Keratinocyte (primary cell): ENCODE data around the gene ARHGDIG. TPM values are rescaled to one million over a fixed set of nuclear protein-coding genes. Genes with fewer than 3 reads are reported as not detected.

Experiments
- DNase-seq: peaks from one replicate; pipeline ENCODE4 v3.0.0-alpha.2; 2011; ENCODE audit warnings: low read depth, missing footprints, low spot score
- FAIRE-seq: peaks from 2 replicates; lab custom pipeline; 2011; peaks lifted over from hg19 to GRCh38; lab: Jason Lieb, UNC
- H2AFZ ChIP-seq: 2 replicates; pipeline ENCODE4 v1.6.0; 2012; ENCODE audit warnings: low read length, control low read depth, inconsistent platforms; ENCODE audit not compliant: control insufficient read depth
- H3K27ac ChIP-seq: 2 replicates; pipeline ENCODE4 v1.5.1; 2011; ENCODE audit warnings: low read length; ENCODE audit not compliant: control insufficient read depth, insufficient read depth
- H3K27me3 ChIP-seq: 3 replicates; pipeline ENCODE4 v1.6.0; 2011; ENCODE audit warnings: low read length; ENCODE audit not compliant: control insufficient read depth, insufficient read depth; ENCODE audit errors: extremely low read depth
- H3K36me3 ChIP-seq, 2 experiments: 2 replicates in 1 of 2; 3 replicates in 1 of 2; pipeline ENCODE4 v1.5.1; 2011; ENCODE audit warnings: low read length in 2 of 2, mild to moderate bottlenecking in 1 of 2; ENCODE audit not compliant: control insufficient read depth in 2 of 2, insufficient read depth in 2 of 2; ENCODE audit errors: extremely low read depth in 1 of 2
- H3K4me1 ChIP-seq: 3 replicates; pipeline ENCODE4 v1.5.1; 2011; ENCODE audit warnings: low read length; ENCODE audit not compliant: control insufficient read depth, insufficient read depth; ENCODE audit errors: extremely low read depth
- H3K4me2 ChIP-seq: 3 replicates; pipeline ENCODE4 v1.6.0; 2011; ENCODE audit warnings: low read depth, low read length; ENCODE audit not compliant: control insufficient read depth, insufficient read depth; ENCODE audit errors: extremely low read depth
- H3K4me3 ChIP-seq, 3 experiments: fragments of 200-600 bp in 1 of 3; sonication (generic) in 1 of 3; 2 replicates in 2 of 3; 3 replicates in 1 of 3; pipeline ENCODE4 v1.5.1; 2011 to 2016; ENCODE audit warnings: low read length in 3 of 3, mild to moderate bottlenecking in 3 of 3, control low read depth in 2 of 3, inconsistent platforms in 1 of 3, low read depth in 1 of 3, mixed read lengths in 1 of 3, mixed run types in 1 of 3, moderate library complexity in 1 of 3; ENCODE audit not compliant: control insufficient read depth in 2 of 3, insufficient read depth in 2 of 3; ENCODE audit errors: extremely low read depth in 1 of 3
- H3K79me2 ChIP-seq: 2 replicates; pipeline ENCODE4 v1.6.0; 2012; ENCODE audit warnings: low read length; ENCODE audit not compliant: control insufficient read depth, insufficient read depth
- H3K9ac ChIP-seq: 3 replicates; pipeline ENCODE4 v1.6.0; 2011; ENCODE audit warnings: low read length; ENCODE audit not compliant: control insufficient read depth, insufficient read depth; ENCODE audit errors: extremely low read depth
- H3K9me1 ChIP-seq: 3 replicates; pipeline ENCODE4 v1.6.0; 2011; ENCODE audit warnings: low read length; ENCODE audit not compliant: control insufficient read depth, insufficient read depth; ENCODE audit errors: extremely low read depth
- H3K9me3 ChIP-seq: 2 replicates; pipeline ENCODE4 v1.5.1; 2012; ENCODE audit warnings: low read depth, low read length; ENCODE audit not compliant: control insufficient read depth
- H4K20me1 ChIP-seq: 3 replicates; pipeline ENCODE4 v1.6.0; 2011; ENCODE audit warnings: low read length; ENCODE audit not compliant: control insufficient read depth, insufficient read depth; ENCODE audit errors: extremely low read depth
- CTCF ChIP-seq, 3 experiments: IDR thresholded peaks in 1 of 3; conservative IDR thresholded peaks in 1 of 3; optimal IDR thresholded peaks in 1 of 3; 2 replicates in 2 of 3; 3 replicates in 1 of 3; pipeline versions ENCODE3 to v1.5.1; 2011; ENCODE audit warnings: low read length in 3 of 3, mild to moderate bottlenecking in 3 of 3, moderate library complexity in 2 of 3, control low read depth in 1 of 3, inconsistent platforms in 1 of 3; ENCODE audit not compliant: insufficient read depth in 2 of 3; ENCODE audit errors: extremely low read depth in 1 of 3
- EZH2 ChIP-seq: IDR thresholded peaks from one replicate; pipeline ENCODE4 v1.6.1; 2012; ENCODE audit warnings: inconsistent platforms, mild to moderate bottlenecking, low read length, moderate library complexity
- dilution Hi-C: fragments of 300-500 bp; cut with MboI; formaldehyde crosslinking; loops from one replicate; pipeline ENCODE4 v1.7.0; 2020; ENCODE audit warnings: low sequenced_read_pairs; ENCODE audit not compliant: extremely low pct_ligation_motif_present
- polyA plus RNA-seq, 5 experiments: library from polyadenylated mRNA; depleted of rRNA in 3 of 5; stranded (reverse) in 3 of 5; stranded (forward) in 1 of 5; unstranded in 1 of 5; fragments of >200 nt; gene quantifications; 1 replicate in 1 of 5; 2 replicates in 3 of 5; 3 replicates in 1 of 5; pipeline versions ENCODE4 v1.2.1 to v1.2.3, GENCODE V29; 2011 to 2012; ENCODE audit warnings: missing spikeins in 2 of 5, low read depth in 1 of 5, low replicate concordance in 1 of 5

Gene ARHGDIG
- polyA plus RNA-seq, 1 donor (not counting 4 experiments of a cell fraction or from before 2014, with no cell fraction given): 0.17 TPM

DNA sequence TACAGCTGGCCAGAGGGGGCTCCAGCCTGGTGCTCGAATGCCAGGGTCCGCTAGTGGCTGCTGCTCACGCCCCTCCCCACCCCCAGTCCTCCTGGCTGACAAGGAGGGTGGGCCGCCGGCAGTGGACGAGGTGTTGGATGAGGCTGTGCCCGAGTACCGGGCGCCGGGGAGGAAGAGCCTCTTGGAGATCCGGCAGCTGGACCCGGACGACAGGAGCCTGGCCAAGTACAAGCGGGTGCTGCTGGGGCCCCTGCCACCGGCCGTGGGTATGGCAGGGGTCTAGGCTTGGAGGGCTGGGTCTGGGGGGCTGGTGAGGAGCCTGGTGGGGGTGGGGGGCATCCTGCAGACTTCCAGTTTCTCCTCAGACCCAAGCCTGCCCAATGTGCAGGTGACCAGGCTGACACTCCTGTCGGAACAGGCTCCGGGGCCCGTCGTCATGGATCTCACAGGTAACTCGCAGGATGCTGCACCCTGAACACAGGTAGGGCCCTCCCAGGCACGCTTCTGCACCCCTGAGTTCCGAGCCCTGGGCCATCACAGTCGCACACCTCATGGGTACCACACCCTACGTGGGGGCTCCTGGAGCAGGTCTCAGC is 1.4 kb downstream of the ARHGDIG start:
- Histone ChIP-seq H3K9me3 (no peaks in the 10 kb centered on the region), H2AFZ (no peak overlapping the region), H3K4me3 (no peak overlapping the region), H3K9me1 (no peaks in the 10 kb centered on the region), H3K36me3 (no peaks in the 10 kb centered on the region), H4K20me1 (no peaks in the 10 kb centered on the region), H3K9ac (no peak overlapping the region), H3K79me2 (no peaks in the 10 kb centered on the region), H3K27ac (no peak overlapping the region), H3K4me2 (no peak overlapping the region), H3K27me3 (peaks cover 48% of the 10 kb centered on the region), H3K4me1 (no peaks in the 10 kb centered on the region)
- dilution Hi-C loops: no loop called here
- FAIRE-seq (no peak), DNase-seq (no peak)
- TF ChIP-seq CTCF (optimal IDR thresholded peaks at IDR 0.05 in 1 of 3, IDR thresholded peaks at IDR 0.05 in 1 of 3, conservative IDR thresholded peaks at IDR 0.05 in 1 of 3; ENCODE audit: extremely low read depth in 1 of 3, insufficient read depth in 2 of 3, low read length in 3 of 3) (no peak), EZH2 (peak; percentile 35)

DNA sequence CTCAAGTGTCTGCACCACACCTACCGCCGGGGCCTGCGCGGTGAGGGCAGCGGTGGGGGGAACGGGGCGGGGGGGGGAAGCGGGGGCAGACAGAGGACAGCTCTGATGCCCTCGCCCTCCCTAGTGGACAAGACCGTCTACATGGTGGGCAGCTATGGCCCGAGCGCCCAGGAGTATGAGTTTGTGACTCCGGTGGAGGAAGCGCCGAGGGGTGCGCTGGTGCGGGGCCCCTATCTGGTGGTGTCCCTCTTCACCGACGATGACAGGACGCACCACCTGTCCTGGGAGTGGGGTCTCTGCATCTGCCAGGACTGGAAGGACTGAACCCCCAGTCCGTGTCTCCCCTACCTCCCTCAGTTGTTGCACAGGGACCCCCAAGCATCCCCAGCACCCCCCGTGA is 2.1 kb downstream of the ARHGDIG start:
- no peak overlapping the region for H3K4me2 ChIP-seq
- H4K20me1 ChIP-seq: no peaks in the 10 kb centered on the region
- H3K9me3 ChIP-seq: no peaks in the 10 kb centered on the region
- no peak overlapping the region for H3K27ac ChIP-seq
- no peak overlapping the region for H3K9ac ChIP-seq
- no peaks in the 10 kb centered on the region for H3K9me1 ChIP-seq
- no peak overlapping the region for H3K4me3 ChIP-seq
- DNase-seq (no peak), FAIRE-seq (no peak)
- TF ChIP-seq EZH2: peak; percentile 5
- no peak for TF ChIP-seq CTCF (optimal IDR thresholded peaks at IDR 0.05 in 1 of 3, IDR thresholded peaks at IDR 0.05 in 1 of 3, conservative IDR thresholded peaks at IDR 0.05 in 1 of 3; ENCODE audit: extremely low read depth in 1 of 3, insufficient read depth in 2 of 3, low read length in 3 of 3)
- H3K79me2 ChIP-seq: no peaks in the 10 kb centered on the region
- dilution Hi-C loops: no loop called here
- peaks cover 0 to 2% of the 10 kb centered on the region in 2 experiments for H3K36me3 ChIP-seq
- no peak overlapping the region for H2AFZ ChIP-seq
- peaks cover 47% of the 10 kb centered on the region for H3K27me3 ChIP-seq
- no peaks in the 10 kb centered on the region for H3K4me1 ChIP-seq
